Uterus (tissue), 4 donors: ENCODE measurements around the gene FAM217B. TPM values are rescaled to one million over a fixed set of nuclear protein-coding genes. Genes with fewer than 3 reads are reported as not detected.

ENCODE experiments used
- DNase-seq, 2 donors: peaks; one replicate each; pipeline ENCODE4 v3.0.0-alpha.2; 2019 to 2020
- H3K27ac ChIP-seq, 2 donors: fragments of 200-600 bp; sonication (generic); 1 replicate in 1 of 2; 2 replicates in 1 of 2; pipeline ENCODE4 v1.5.1; 2016 to 2018
- H3K27me3 ChIP-seq, 2 donors: fragments of 200-600 bp; sonication (generic); one replicate each; pipeline ENCODE4 v1.5.1; 2018 to 2019; ENCODE audit warnings: control low read depth in 1 of 2
- H3K36me3 ChIP-seq, 2 donors: fragments of 200-600 bp; sonication (generic); one replicate each; pipeline ENCODE4 v1.5.1; 2019; ENCODE audit warnings: control low read depth in 1 of 2
- H3K4me1 ChIP-seq, 2 donors: fragments of 200-600 bp; sonication (generic); one replicate each; pipeline ENCODE4 v1.5.1; 2018 to 2019; ENCODE audit warnings: control low read depth in 1 of 2
- H3K4me3 ChIP-seq, 2 donors: fragments of 200-600 bp; sonication (generic); 1 replicate in 1 of 2; 2 replicates in 1 of 2; pipeline ENCODE4 v1.5.1; 2018 to 2019; ENCODE audit warnings: mild to moderate bottlenecking in 1 of 2
- H3K9me3 ChIP-seq, 2 donors: fragments of 200-600 bp; sonication (generic); one replicate each; pipeline ENCODE4 v1.5.1; 2019; ENCODE audit warnings: control low read depth in 1 of 2
- CTCF ChIP-seq, 4 experiments: fragments of 200-600 bp in 2 of 4; fragments of 450-650 bp in 2 of 4; sonication (generic) in 2 of 4; IDR thresholded peaks; one replicate each; pipeline ENCODE4 v1.5.1; 2016 to 2019; ENCODE audit warnings: antibody characterized with exemption in 4 of 4, mild to moderate bottlenecking in 2 of 4, moderate library complexity in 1 of 4
- POLR2A ChIP-seq, 2 donors: fragments of 450-650 bp; IDR thresholded peaks; one replicate each; pipeline ENCODE4 v1.6.1; 2016; ENCODE audit warnings: antibody characterized with exemption in 2 of 2, mild to moderate bottlenecking in 1 of 2, moderate library complexity in 1 of 2
- intact Hi-C: fragments of 100-400 bp; cut with DNase I; formaldehyde crosslinking; loops from one replicate; pipeline ENCODE4 v1.15.1; 2023; ENCODE audit warnings: low total_unique reads
- total RNA-seq, 4 donors: library from RNA; depleted of rRNA in 3 of 4; stranded (reverse); fragments of >200 nt in 3 of 4; gene quantifications; one replicate each; pipeline versions ENCODE4 v1.1.0 to v1.2.4, GENCODE V29; 2014 to 2023
- donor health status: DM: yes; HTN: yes; CAD: no.

The FAM217B gene
- total RNA-seq, 4 donors from 2014 or later, result 12.9 to 22.5 (median 14.5) TPM

- no peak overlapping the region for H3K27ac ChIP-seq
- intact Hi-C loops, result no loop called here
- H3K36me3 ChIP-seq, result no peaks in the 10 kb centered on the region
- no peak for DNase-seq
- no peak for TF ChIP-seq CTCF (IDR thresholded peaks at IDR 0.05)
- TF ChIP-seq POLR2A (IDR thresholded peaks at IDR 0.05), result no peak
- no peaks in the 10 kb centered on the region for H3K9me3 ChIP-seq
- peaks cover 0 to 2% of the 10 kb centered on the region in 2 donors for H3K27me3 ChIP-seq
- no peak overlapping the region for H3K4me3 ChIP-seq
- no peaks in the 10 kb centered on the region for H3K4me1 ChIP-seq
Measured at GRCh38 chr20:59908855-59909254, 31.3 kb upstream of the FAM217B start.

DNA sequence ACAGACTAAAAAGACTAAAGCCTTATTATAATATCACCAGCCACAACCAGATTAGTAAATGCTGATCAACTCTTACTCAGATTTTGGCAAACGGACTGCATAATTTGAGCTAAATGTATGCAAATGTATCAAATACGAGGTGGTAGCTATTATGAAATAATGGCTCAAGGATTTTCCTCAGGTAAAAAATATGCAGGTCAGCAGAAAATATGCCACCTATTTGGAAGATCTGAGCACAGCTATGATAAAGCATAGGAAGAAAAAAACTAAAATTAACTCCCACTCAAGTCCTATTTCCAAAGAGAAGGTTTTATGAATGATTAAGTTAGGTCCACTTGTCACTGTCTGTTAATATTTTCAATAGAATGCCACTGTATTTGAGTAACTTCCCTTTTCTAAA lies 29.1 kb upstream of the FAM217B start:
- H3K27me3 ChIP-seq, result peaks cover 0 to 4% of the 10 kb centered on the region in 2 donors
- no peaks in the 10 kb centered on the region for H3K36me3 ChIP-seq
- intact Hi-C loops, result no loop called here
- no peaks in the 10 kb centered on the region for H3K4me1 ChIP-seq
- H3K4me3 ChIP-seq, result no peak overlapping the region
- no peaks in the 10 kb centered on the region for H3K9me3 ChIP-seq
- no peak for DNase-seq
- TF ChIP-seq CTCF (IDR thresholded peaks at IDR 0.05) (no peak), POLR2A (IDR thresholded peaks at IDR 0.05) (no peak)
- no peak overlapping the region for H3K27ac ChIP-seq

DNA sequence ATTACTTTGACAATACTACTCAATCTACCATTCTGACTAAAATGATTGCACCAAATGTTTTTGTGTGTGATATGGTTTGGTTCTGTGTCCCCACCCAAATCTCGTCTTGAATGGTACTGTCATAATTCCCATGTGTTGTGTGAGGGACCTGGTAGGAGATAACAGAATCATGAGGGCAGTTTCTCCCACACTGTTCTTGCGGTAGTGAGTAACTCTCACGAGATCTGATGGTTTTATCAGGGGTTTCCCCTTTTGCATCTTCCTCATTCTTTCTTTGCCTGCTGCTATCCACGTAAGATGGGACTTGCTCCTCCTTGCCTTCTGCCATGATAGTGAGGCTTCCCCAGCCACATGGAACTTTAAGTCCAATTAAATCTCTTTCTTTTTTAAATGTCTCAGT lies 27.6 kb upstream of the FAM217B start:
- Histone ChIP-seq H3K4me1 (no peaks in the 10 kb centered on the region), H3K27ac (no peak overlapping the region), H3K27me3 (peaks cover 0 to 4% of the 10 kb centered on the region in 2 donors), H3K4me3 (no peak overlapping the region), H3K36me3 (no peaks in the 10 kb centered on the region), H3K9me3 (no peaks in the 10 kb centered on the region)
- intact Hi-C loops, result no loop called here
- no peak for TF ChIP-seq CTCF (IDR thresholded peaks at IDR 0.05)
- TF ChIP-seq POLR2A (IDR thresholded peaks at IDR 0.05), result no peak
- no peak for DNase-seq

DNA sequence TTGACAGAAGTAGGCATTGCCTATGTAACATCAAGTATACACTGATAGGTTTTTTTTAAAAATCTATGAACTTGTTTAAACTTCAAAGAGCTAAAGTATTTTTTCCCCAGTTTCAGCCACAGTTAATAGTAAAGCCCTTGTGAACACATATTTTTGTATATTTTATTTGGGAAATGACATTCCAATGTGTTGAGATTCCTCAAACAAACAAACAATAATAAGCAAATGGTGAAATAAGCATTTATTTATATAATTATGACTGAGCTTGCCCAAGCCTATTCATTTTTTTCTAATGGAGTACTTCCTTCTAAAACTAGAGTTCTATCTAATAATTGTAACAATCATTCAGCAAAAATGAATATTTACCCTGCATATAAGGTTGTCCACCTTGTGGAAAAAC lies 19.2 kb upstream of the FAM217B start:
- H3K9me3 ChIP-seq, result no peaks in the 10 kb centered on the region
- DNase-seq, result no peak
- H3K4me1 ChIP-seq, result no peaks in the 10 kb centered on the region
- H3K27me3 ChIP-seq, result no peaks in the 10 kb centered on the region
- H3K27ac ChIP-seq, result no peak overlapping the region
- no peak overlapping the region for H3K4me3 ChIP-seq
- intact Hi-C loops, result no loop called here
- no peaks in the 10 kb centered on the region for H3K36me3 ChIP-seq
- TF ChIP-seq POLR2A (IDR thresholded peaks at IDR 0.05), result no peak
- no peak for TF ChIP-seq CTCF (IDR thresholded peaks at IDR 0.05)

GRCh38 chr20:59923514-59923913 lies 16.7 kb upstream of the FAM217B start:
- intact Hi-C loops, result no loop called here
- Histone ChIP-seq H3K27ac (no peak overlapping the region), H3K27me3 (no peaks in the 10 kb centered on the region)

More at GRCh38 chr20:59923514-59923913, 16.7 kb upstream of the FAM217B start:
- Histone ChIP-seq H3K4me1 (no peaks in the 10 kb centered on the region), H3K9me3 (no peaks in the 10 kb centered on the region), H3K36me3 (no peaks in the 10 kb centered on the region), H3K4me3 (no peak overlapping the region)
- TF ChIP-seq POLR2A (IDR thresholded peaks at IDR 0.05) (no peak), CTCF (IDR thresholded peaks at IDR 0.05) (no peak)
- DNase-seq, result no peak
